Measurements from ENCODE around the gene ANXA4. TPM values are rescaled to one million over a fixed set of nuclear protein-coding genes. Genes with fewer than 3 reads are reported as not detected.
"Not testable (repeated sequence)": the region's sequence is repeated elsewhere in the genome, so short reads cannot be mapped to it uniquely, and the experiment has no call there.

ANXA4 gene
- 2.4 TPM for total RNA-seq

DNA sequence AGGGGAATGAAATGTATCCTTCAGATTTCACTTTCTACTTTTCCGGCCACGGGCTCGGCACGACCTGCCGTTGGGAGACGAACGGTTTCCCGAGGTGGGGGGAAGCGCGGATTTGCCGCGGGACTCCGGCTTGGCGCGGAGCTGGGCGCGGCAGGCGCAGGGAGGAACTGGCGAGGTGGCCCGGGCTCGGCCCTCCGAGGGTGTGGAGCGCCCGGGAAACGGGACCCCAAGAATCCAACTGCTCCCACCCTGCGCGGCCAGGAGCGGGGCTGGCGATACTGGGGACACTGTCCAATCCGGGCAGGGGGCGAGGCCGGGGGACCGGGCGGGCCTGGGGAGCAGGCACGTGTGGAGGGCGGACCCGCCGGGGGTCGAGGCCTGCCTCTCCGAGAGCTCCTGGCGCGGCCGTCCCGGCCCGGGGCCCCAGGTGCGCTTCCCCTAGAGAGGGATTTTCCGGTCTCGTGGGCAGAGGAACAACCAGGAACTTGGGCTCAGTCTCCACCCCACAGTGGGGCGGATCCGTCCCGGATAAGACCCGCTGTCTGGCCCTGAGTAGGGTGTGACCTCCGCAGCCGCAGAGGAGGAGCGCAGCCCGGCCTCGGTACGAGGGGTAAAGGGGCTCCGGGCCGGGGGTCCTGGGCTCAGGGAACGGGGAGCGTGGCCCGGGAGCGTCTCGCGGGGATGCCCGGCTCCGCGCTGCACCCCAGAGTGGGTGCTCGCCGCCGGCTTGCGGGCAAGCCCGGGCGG is at the start of gene ANXA4:
Gene ANXA4, plus strand, starts transcription at position 560 of the 747 bp plus-strand sequence. CDS start 39,432 bp downstream, outside the sequence.
- peak; percentile 57 to 68 for DNase-seq (ENCODE audit: low spot score in 2 of 2)
- no peak for FAIRE-seq

DNA sequence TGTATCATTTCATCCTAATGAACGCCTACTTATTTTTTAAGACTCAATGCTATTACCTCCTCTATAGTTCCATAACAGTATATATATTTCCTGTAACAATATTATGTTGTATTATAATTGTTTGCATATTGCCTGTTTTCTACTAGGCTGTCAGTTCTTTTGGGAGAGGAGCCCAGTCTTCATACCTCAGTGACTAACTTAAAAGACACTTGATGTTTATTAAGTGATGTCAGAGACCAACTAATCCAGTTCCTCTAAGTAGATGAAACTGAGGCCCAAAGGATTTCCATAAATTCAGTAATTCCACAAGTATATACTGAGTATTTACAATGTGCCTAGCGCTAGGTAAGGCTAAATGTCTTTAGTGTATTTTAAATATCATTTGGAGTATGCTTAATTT is 49.5 kb upstream of the ANXA4 start:
- DNase-seq (ENCODE audit: low spot score in 2 of 2) (no peak), FAIRE-seq (no peak)

DNA sequence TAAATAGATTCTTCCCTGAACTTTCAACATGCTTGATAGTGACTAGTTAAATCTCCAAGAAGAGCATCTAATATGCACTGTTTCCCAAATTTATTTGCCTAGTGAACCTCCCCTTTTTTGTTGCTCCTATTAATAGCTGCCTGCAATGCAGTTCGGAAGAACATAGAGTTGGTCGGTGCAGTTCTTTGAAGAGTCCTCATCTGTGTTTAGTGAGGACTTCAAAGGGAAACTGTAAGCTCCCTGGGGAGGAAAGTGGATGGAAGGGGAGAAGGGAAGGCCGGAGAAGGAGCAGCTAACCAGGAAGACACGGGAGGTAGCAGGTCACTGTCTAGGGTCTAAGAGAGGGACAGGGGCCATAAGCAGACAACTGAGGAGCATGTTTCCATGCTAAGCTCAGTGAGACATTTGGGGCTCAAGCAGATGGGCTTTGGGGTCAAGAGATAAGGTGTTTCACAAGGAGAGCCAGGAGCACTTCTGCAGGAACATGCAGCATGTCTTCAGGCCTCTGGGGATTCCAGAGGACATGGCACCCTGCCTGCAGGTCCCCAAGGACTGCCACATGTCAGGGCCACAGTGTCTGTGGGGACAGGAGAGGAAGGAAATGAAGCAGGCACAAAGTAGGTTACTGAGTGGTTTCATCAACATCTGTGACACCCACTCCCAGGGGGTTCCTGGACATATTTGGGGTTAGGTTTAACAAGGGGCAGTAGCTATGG is 48.7 kb upstream of the ANXA4 start:
- FAIRE-seq (no peak), DNase-seq (ENCODE audit: low spot score in 2 of 2) (no peak)

DNA sequence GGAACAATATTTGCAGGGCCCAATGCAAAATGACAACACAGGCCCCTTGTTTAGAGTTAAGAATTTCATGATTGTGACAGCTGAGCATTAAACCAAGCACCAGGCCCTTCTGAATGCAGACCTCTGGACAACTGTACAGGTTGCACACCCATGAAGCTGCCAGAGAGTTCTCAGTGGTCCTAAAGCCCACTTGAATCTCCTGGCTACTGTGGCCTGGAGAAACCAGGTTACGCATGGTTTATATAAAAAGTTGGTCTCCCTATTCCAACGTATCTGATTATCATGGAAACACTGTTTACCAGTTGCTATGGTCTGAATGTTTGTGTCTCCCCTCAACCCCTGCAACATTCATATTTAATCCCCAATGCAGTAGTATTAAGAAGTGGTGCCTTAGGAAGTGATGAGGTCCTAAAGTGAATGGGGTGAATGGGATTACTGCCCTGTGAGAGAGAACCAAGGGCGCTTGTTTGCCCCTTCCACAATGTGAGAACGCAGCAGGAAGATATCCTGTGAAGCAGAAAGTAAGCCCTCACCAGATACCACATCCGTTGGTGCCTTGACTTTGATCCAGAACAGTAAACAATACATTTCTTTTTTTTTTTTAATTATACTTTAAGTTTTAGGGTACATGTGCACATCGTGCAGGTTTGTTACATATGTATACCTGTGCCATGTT is 48.0 kb upstream of the ANXA4 start:
- FAIRE-seq: no peak
- no peak for DNase-seq (ENCODE audit: low spot score in 2 of 2)

DNA sequence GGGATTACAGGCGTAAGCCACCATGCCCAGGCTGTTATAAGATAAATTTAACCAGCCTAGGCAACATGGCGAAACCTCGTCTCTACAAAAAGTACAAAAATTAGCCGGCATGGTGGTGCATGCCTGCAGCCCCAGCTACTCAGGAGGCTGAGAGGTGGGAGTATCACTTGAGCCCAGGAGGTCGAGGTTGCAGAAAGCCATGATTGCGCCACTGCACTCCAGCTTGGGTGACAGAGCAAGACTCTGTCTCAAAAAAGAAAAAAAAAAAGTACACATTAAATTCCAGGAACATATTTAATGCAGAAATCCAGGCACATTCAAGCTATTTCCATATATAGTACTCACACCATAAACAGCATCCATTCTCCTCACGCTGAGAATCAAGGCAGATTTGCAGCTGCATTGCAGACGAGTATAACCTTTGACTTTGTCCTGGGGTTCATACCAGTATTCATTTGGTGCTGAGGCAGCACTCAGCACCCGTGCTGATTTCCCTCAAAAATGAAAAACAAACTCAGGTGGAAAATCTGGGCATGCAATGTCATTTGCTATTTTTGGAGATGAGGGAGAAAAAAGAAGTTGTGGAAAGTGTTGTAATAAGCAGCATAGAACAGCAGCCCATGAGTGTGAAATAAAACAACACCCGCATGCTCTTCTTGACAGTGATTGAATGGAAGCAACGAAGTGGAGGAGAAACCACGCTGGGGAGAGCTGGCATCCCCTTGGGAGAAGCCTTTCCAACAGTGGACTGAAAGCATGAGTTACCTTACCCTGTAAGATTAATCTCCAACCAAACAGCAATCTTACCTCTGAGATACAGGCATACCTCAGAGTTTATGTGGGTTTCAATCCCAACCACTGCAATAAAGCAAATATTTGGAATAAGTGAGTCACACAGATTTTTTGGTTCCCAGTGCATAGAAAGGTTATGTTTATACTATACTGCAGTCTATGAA is 46.8 kb upstream of the ANXA4 start:
- FAIRE-seq (no peak), DNase-seq (ENCODE audit: low spot score in 2 of 2) (peak in 1 of 2 donors; percentile 12)

DNA sequence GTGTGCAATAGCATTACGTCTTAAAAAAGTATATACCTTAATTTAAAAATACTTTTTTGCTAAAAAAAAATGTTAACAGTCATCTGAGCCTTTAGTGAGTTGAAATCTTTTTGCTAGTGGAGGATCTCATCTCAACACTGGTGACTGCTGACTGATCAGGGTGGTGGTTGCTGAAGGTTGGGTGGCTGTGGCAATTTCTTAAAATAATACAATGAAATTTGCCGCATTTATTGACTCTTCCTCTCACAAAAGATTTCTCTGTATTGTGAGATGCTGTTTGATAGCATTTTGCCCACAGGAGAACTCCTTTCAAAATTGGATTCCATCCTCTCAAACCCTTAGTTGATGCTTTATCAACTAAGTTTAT is 46.1 kb upstream of the ANXA4 start:
- DNase-seq (ENCODE audit: low spot score in 2 of 2): no peak
- no peak for FAIRE-seq

DNA sequence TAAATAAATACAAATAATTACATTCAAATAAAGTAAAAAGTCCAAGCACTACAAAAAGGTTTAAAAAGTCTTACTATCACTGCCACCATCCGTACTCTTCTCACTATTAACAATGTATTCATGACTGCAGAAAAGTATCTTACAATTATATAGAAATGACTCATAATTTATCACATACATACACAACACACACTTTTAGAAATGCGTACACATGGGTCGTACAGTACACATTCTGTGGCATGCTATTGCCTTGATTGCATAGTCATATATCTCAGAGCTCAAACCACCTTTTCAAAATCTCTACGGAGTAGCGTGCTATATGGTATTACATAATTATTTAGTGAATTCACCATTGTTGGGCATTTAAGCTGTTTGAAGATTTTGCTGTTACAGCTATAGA is 41.6 kb upstream of the ANXA4 start:
- FAIRE-seq (no peak), DNase-seq (ENCODE audit: low spot score in 2 of 2) (no peak)

DNA sequence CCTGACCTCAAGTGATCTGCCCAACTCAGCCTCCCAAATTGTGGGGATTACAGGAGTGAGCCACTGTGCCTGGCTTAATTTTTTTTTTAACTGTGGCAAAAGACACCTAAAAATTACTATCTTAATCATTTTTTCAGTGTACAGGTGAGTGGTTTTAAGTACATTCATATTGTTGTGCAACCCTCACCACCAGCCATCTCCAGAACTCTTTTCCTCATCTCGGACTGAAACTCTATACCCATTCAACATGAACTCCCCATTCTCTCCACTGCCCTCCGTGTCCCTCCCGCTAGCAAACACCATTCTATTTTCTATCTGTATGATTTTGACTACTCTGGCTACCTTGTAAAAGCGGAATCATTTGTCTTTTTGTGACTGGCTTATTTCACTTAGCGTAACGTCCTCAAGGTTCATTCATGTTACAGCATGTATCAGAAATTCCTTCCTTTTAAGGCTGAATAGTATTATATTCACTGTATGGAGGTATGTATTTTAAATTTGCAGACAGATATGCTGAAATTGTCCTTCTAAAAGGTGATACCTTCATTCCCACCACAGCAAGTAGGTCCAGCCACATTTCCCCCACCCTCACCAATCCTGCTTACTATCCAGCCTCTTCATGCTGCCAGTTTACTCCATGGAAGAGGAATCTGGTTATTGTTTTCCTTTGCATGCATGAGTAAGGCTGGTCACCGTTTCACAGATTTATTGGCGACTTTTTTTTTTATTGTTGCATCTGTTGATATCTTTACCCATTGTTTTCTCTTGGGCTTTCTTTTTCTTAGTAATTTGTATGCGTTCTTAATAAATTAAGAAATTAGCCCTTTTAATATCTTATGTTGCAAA is 40.6 kb upstream of the ANXA4 start:
- DNase-seq (ENCODE audit: low spot score in 2 of 2) (no peak), FAIRE-seq (no peak)

DNA sequence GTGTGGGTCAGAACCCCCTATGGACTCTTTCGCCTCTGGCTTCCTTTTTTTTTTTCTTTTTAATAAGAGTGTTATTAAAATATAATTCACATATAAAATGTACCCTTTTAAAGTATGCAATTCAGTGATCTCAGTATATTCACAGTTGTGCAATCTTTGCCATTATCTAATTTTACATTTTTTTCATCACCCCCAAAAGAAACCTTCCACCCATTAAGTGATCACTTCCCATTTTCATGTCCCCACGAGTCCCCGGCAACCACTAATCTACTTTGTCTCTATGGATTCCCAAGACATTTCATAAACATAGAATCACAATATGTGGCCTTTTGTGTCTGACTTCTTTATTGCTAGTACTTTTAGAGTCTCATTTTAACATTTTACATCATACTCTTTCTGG is 38.7 kb upstream of the ANXA4 start:
- no peak for FAIRE-seq
- no peak for DNase-seq (ENCODE audit: low spot score in 2 of 2)

DNA sequence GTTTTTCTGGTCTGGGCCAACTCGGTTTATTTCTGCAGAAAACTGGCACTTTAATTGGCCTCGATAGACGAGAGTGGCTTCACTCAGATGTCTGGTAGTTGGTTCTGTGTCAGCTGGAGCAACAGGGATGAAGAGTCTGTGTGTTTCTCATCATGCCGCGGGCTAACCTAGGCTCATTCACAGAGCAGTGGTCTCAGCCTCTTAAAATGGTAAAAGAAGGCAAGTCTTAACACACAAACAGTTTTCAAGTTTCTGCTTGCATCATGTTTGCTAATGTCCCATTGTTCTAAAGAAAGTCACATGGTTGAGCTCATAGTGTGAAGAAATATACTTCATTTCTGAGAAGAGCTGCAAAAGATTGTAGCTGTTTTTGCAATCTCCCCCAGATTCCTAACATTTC is 37.5 kb upstream of the ANXA4 start:
- FAIRE-seq: no peak

DNA sequence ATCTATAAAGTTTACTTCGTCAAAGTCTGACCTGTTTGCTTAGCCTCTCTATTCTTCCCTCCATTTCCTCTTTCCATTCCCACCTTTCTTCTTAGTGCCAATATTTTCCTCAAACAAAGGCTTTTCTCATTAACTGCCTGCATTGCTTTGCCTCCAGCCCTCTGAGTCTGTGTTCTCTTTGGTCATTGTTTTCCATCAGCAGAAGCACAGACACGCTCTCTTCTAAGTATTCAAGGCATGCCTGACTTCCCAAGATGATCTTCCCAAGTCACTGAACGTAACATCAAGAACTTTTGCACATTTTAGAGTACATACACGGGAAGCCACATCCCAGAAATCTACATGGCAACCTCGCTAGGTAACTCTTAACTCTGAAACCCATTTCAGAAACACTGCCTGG is 32.6 kb upstream of the ANXA4 start:
- FAIRE-seq (no peak), DNase-seq (ENCODE audit: low spot score in 2 of 2) (no peak)

More for the DNA sequence above, 37.5 kb upstream of the ANXA4 start:
- DNase-seq (ENCODE audit: low spot score in 2 of 2): no peak

DNA sequence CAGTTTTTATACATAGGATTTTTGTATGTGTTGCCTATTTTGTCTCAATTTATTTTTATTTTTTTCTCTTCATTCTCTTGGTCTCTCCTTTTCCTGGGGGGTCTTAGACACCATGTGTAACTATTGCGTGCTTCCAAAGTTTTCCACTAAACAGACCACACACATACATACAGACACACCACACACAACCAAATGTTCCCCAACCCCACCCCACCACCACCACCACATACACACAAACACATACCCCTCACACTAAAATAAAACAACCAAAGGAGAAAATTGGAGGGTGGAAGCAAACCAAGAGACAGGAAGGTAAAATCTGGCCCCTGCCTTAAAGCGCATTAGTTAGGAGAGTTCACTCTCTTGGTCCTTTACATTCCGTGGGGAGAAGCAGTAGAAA is 30.0 kb upstream of the ANXA4 start:
- DNase-seq (ENCODE audit: low spot score in 2 of 2): no peak
- FAIRE-seq: no peak

DNA sequence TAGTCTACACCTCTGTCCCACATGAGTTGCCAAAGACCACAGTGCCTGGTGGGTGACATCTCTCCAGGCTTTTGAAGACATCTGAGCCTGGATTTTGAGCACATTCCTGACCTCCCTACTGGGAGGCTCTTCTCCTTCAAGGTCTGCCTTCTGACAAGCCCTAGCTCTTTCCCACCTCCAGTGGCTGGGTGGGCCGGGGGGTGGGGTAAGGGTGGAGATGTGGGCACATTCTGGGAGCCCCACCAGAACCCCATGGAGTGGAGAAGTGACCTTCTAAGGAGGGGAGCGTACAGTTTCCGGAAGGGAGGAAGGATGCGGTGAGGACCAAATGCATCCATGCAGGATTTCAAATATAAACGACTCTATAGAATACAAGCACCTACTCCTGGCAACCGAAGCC is 27.9 kb upstream of the ANXA4 start:
- DNase-seq (ENCODE audit: low spot score in 2 of 2) (no peak), FAIRE-seq (no peak)

DNA sequence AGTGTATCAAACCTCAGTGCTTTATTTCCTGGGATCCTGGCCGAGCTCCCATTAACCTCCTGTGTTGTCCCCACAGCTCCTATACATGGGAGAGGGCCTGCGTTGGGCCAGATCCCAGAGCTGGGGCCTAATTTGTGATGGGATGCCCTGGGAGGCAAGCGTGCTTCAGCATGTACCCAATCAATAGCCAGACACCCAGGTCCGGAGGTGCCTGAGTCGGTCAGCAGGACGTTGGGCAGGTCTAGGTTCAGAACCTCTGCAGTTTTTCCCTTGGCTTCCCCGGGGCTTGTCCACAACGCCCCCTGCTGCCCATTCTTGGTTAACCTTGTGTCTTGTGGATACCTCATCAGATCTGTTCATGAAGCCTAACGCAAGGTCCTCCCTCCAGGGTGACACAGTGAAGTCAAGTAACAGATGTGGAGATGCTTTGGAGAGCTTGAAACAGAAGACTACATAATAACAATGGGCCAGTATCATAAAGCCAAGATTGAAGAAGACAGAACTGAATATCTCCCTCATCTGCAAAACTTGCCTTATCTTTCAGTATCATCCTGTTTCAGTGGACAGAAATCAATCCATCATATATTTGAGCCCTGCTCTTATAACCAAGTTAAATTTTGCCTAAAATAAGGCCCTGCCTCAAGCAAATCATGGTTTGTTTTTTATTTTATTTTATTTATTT is 27.3 kb upstream of the ANXA4 start:
- DNase-seq (ENCODE audit: low spot score in 2 of 2): peak in 1 of 2 donors; percentile 55
- FAIRE-seq: not testable (repeated sequence)

DNA sequence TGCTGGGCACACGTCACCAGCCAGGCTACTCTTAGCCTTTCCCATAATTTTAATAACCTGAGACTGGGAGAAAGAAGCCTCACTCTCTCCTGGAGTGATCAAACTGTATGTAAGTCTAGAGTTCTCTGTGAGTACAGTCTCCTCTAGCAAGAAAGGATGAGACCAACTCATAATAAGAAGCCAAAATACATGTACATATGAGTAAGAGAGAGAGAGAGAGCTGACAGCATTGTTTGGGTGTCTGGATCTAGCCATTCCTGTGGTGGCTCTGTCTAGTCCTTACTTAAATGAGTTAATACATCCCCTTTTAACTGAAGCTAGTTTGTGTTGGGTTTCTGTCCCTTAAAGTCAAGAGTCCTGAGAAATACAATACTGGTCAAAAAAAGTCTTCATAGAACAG is 26.0 kb upstream of the ANXA4 start:
- FAIRE-seq (no peak), DNase-seq (ENCODE audit: low spot score in 2 of 2) (no peak)

DNA sequence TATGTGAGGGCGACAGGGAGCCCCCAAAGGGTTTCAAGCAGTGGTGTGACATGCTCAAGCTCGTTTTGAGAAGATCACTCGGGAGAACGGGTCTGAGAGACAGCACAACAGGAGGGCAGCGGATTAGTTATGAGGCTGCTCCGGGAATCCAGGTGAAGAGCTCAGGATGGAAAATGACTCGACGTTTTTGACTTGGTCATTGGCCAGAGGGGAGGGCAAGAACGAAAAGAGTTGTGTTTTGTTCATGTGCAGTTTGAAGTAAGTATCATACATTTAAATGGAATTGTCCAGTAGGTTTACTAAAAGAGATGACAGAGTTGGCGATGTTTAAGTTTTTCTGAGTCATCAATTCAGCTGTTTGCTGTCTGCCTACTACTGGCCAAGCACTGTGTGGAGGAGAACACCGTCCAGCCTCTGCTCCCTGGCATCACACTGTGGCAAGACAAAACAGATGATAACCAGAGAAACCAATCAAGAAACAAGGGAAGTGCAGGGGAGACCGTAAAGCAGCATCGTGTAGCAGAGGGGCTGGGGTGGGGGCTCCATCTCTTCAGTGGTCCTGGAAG is 25.3 kb upstream of the ANXA4 start:
- no peak for FAIRE-seq
- no peak for DNase-seq (ENCODE audit: low spot score in 2 of 2)

DNA sequence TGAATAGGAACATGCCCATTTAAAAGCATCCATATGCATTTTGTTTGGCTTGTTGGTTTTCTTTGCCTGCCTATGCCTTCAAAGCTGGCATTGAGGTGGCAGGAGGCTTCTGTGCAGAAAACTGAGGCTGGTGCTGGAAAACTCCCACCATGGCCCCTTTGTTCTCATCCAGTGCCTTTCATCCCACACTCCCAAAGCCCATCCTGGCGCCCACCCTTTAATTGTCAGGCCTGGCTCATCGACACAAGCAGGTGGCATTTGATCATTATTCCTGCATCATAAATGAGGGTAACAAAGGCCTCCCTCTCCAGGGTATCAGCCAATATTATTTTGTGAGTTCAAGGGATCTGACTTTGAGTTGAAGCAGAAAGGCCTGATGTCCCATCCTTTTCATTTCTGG is 24.7 kb upstream of the ANXA4 start:
- DNase-seq (ENCODE audit: low spot score in 2 of 2): no peak
- no peak for FAIRE-seq

DNA sequence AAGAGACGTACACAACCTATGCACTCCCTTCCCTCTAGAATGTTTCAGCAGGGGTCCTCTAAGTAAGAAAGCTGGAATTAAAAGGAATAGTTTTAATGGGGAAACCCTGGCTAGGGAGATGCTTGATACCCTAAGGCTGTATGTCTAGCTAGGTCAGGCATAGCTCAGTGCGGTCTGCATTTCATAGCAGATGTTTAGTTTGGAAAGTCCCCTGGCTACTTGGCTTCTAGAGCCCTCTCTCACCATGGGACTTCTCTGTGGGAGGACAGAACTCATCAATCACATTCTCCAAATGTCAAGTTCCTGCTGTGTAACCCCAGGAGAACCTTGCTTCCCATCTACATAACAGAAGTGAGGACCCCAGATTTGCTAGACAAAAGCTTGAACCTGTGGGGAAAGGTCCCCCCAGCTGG is 24.1 kb upstream of the ANXA4 start:
- no peak for FAIRE-seq
- DNase-seq (ENCODE audit: low spot score in 2 of 2): no peak

Measured in frontal cortex (tissue), 4 donors.